HEK293 (cell line): ENCODE data around the gene STEAP3.

Experiments
- KLF1 ChIP-seq: fragments of 450-650 bp; formaldehyde crosslinking; IDR thresholded peaks from 2 replicates; pipeline ENCODE4 v1.5.1; 2016; ENCODE audit warnings: missing biosample characterization, missing genetic modification characterization
- ZNF133 ChIP-seq: fragments of 450-650 bp; formaldehyde crosslinking; IDR thresholded peaks from 2 replicates; pipeline ENCODE4 v1.5.1; 2016; ENCODE audit warnings: missing biosample characterization, missing genetic modification characterization
- ZNF654 ChIP-seq: fragments of 450-650 bp; formaldehyde crosslinking; IDR thresholded peaks from 2 replicates; pipeline ENCODE4 v1.5.1; 2016; ENCODE audit warnings: low read depth, missing biosample characterization, missing genetic modification characterization
- ZNF785 ChIP-seq: fragments of 450-650 bp; formaldehyde crosslinking; IDR thresholded peaks from 2 replicates; pipeline ENCODE4 v1.5.1; 2016; ENCODE audit warnings: missing biosample characterization, missing genetic modification characterization
- TF ChIP-seq, protein P1 (sequence below): fragments of 450-650 bp; formaldehyde crosslinking; IDR thresholded peaks from 2 replicates; pipeline ENCODE4 v1.5.1; 2016; ENCODE audit warnings: missing biosample characterization, missing genetic modification characterization

DNA sequence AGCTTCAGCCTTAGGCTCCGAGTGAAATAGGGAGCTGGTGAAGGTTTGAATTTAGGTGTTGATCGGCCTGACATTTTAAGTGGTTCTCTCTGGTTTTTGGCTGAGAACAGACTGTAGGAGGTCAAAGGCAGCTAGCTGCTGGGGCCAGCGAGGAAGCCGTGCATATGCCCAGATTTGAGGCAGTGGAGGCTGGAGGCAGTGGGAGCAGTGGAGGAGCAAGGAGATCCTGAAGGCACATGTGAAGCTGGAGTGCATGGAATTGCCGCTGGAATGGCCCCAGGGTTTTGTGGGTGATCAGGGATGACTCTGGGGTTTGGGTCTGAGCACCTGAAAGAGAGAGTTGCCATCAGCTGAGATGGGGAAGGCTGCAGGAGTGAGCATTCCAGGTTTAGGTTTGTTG, 25.1 kb downstream of the STEAP3 start:
- TF ChIP-seq, protein P1, sequence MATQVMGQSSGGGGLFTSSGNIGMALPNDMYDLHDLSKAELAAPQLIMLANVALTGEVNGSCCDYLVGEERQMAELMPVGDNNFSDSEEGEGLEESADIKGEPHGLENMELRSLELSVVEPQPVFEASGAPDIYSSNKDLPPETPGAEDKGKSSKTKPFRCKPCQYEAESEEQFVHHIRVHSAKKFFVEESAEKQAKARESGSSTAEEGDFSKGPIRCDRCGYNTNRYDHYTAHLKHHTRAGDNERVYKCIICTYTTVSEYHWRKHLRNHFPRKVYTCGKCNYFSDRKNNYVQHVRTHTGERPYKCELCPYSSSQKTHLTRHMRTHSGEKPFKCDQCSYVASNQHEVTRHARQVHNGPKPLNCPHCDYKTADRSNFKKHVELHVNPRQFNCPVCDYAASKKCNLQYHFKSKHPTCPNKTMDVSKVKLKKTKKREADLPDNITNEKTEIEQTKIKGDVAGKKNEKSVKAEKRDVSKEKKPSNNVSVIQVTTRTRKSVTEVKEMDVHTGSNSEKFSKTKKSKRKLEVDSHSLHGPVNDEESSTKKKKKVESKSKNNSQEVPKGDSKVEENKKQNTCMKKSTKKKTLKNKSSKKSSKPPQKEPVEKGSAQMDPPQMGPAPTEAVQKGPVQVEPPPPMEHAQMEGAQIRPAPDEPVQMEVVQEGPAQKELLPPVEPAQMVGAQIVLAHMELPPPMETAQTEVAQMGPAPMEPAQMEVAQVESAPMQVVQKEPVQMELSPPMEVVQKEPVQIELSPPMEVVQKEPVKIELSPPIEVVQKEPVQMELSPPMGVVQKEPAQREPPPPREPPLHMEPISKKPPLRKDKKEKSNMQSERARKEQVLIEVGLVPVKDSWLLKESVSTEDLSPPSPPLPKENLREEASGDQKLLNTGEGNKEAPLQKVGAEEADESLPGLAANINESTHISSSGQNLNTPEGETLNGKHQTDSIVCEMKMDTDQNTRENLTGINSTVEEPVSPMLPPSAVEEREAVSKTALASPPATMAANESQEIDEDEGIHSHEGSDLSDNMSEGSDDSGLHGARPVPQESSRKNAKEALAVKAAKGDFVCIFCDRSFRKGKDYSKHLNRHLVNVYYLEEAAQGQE, result no peak
- TF ChIP-seq KLF1 (tag by site-specific recombination) (no peak), ZNF785 (tag by site-specific recombination) (no peak), ZNF654 (tag by site-specific recombination) (no peak), ZNF133 (tag by site-specific recombination) (no peak)
